T-cell (primary cell): ENCODE data around the gene PCDHGA6. TPM values are rescaled to one million over a fixed set of nuclear protein-coding genes. Genes with fewer than 3 reads are reported as not detected.
"Not testable (repeated sequence)": the region's sequence is repeated elsewhere in the genome, so short reads cannot be mapped to it uniquely, and the experiment has no call there.

Experiments
- ATAC-seq, 4 experiments: fragments of 200-7000 bp in 3 of 4; fragments of 150-1000 bp in 1 of 4; cut with Tn5 transposase; replicated peaks in 1 of 4; 1 replicate in 3 of 4; 2 replicates in 1 of 4; pipeline ENCODE4 v1.10.0; 2021; ENCODE audit warnings: moderate library complexity in 3 of 4, mild to moderate bottlenecking in 2 of 4, moderate number of reproducible peaks in 1 of 4
- CTCF ChIA-PET, 2 donors: fragments of 300-600 bp; sonication (Branson Sonifier 250); formaldehyde crosslinking; loops; one replicate each; lab custom pipeline; 2022; ENCODE audit warnings: antibody characterized with exemption in 2 of 2; lab: Charles Lee
- POLR2A ChIA-PET, 2 donors: fragments of 300-600 bp; sonication (Branson Sonifier 250); formaldehyde crosslinking; loops; one replicate each; lab custom pipeline; 2022; ENCODE audit warnings: antibody characterized with exemption in 2 of 2; lab: Charles Lee
- DNase-seq, 35 experiments: peaks; one replicate each; pipeline versions ENCODE4 v3.0.0 to v3.0.0-alpha.2; 2013 to 2023
- H3K27ac ChIP-seq: one replicate; pipeline ENCODE4 v1.5.1; 2013; ENCODE audit warnings: low read length
- H3K27me3 ChIP-seq, 2 experiments: replicated peaks in 1 of 2; 1 replicate in 1 of 2; 2 replicates in 1 of 2; pipeline versions ENCODE4 v1.6.1 to v1.7.0; 2013; ENCODE audit warnings: low read length in 1 of 2, mixed read lengths in 1 of 2; ENCODE audit not compliant: control insufficient read depth in 2 of 2, insufficient read depth in 2 of 2; ENCODE audit errors: extremely low read depth in 1 of 2
- H3K36me3 ChIP-seq, 2 donors: 1 replicate in 1 of 2; 2 replicates in 1 of 2; pipeline versions ENCODE4 v1.6.1 to v1.7.0; 2013; ENCODE audit warnings: low read length in 1 of 2; ENCODE audit not compliant: control insufficient read depth in 2 of 2, insufficient read depth in 1 of 2; ENCODE audit errors: extremely low read depth in 1 of 2
- H3K4me1 ChIP-seq, 2 experiments: 1 replicate in 1 of 2; 2 replicates in 1 of 2; pipeline versions ENCODE4 v1.6.1 to v1.7.0; 2013; ENCODE audit warnings: low read length in 2 of 2, mixed read lengths in 1 of 2; ENCODE audit not compliant: insufficient read depth in 2 of 2, control insufficient read depth in 1 of 2; ENCODE audit errors: extremely low read depth in 1 of 2
- H3K4me3 ChIP-seq, 2 donors: 1 replicate in 1 of 2; 2 replicates in 1 of 2; pipeline versions ENCODE4 v1.5.1 to v1.7.0; 2013; ENCODE audit warnings: mild to moderate bottlenecking in 2 of 2, low read length in 1 of 2, moderate library complexity in 1 of 2; ENCODE audit not compliant: control insufficient read depth in 1 of 2; ENCODE audit errors: extremely low read depth in 1 of 2
- H3K9me3 ChIP-seq: 2 replicates; pipeline ENCODE4 v1.7.0; 2013
- H3K27ac Mint-ChIP-seq, 2 donors: one replicate each; pipeline ENCODE4 v1.8.0; 2020 to 2021; ENCODE audit warnings: mild to moderate bottlenecking in 2 of 2, mixed read lengths in 2 of 2
- H3K27me3 Mint-ChIP-seq, 2 donors: one replicate each; pipeline ENCODE4 v1.8.0; 2021 to 2022; ENCODE audit warnings: mixed read lengths in 2 of 2
- H3K36me3 Mint-ChIP-seq: one replicate; pipeline ENCODE4 v1.8.0; 2021; ENCODE audit warnings: mixed read lengths
- H3K4me1 Mint-ChIP-seq, 3 donors: one replicate each; pipeline ENCODE4 v1.8.0; 2020 to 2022; ENCODE audit warnings: mixed read lengths in 3 of 3, mild to moderate bottlenecking in 1 of 3
- H3K4me3 Mint-ChIP-seq, 3 donors: one replicate each; pipeline ENCODE4 v1.8.0; 2020 to 2022; ENCODE audit warnings: mild to moderate bottlenecking in 3 of 3, mixed read lengths in 3 of 3, moderate library complexity in 3 of 3
- H3K9me3 Mint-ChIP-seq, 3 donors: one replicate each; pipeline ENCODE4 v1.8.0; 2020 to 2022; ENCODE audit warnings: mixed read lengths in 3 of 3
- WGBS: methylation state at CpG from one replicate; pipeline ENCODE4 v1.1.5; 2013; ENCODE audit warnings: missing lambda C conversion rate; ENCODE audit not compliant: insufficient coverage; 5-methylcytosine and 5-hydroxymethylcytosine counted together
- total RNA-seq, 35 experiments: library from RNA in 6 of 35; stranded (reverse) in 6 of 35; fragments of 120-200 nt in 1 of 35; gene quantifications; one replicate each; pipeline versions ENCODE4 v1.2.1 to v1.2.4 and lab custom pipeline; 2013 to 2026

Gene PCDHGA6
- total RNA-seq, 5 donors from 2014 or later (not counting 1 experiment from before 2014, with no cell fraction given) = 0.19 to 0.64 (median 0.28) TPM

DNA sequence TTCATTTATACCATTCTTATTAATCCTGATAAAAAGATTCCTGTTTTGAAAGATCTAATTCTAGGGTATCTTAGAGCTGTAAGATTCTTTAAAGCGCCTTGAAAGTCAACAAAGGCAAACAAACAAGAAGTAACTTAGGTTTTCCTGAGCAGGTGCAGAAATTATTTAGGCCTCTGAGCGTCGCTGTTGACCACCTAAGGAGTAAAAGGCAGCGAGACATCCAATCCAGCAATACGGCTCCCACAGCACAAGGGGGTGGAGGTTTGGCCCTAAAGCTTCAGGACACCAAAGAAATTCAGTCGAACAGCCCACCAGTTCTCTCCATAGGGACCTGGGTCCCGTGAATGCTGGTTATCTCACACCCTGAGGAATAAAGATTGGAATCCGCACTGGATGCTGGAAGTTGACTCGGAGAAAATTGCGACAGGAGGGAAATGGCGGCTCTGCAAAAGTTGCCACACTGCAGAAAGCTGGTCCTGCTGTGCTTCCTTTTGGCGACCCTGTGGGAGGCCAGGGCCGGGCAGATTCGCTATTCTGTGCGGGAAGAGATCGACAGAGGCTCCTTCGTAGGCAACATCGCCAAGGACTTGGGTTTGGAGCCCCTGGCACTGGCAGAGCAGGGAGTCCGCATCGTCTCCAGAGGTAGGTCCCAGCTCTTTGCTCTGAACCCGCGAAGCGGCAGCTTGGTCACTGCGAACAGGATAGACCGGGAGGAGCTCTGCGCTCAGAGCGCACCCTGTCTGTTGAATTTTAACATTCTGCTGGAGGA lies 35.0 kb upstream of the PCDHGA6 start, which contains the start of gene PCDHGA2:
TSS of gene PCDHGA2 (plus strand) at position 223 of the 769 bp plus-strand sequence.
- DNase-seq (peak in 1 of 35 experiments; percentile 18), ATAC-seq (no peak)
- Histone ChIP-seq H3K27me3 (peaks cover 5 to 35% of the 10 kb centered on the region in 2 experiments), H3K36me3 (no peaks in the 10 kb centered on the region), H3K4me3 (peak within 1 kb of the TSS in 1 of 2 donors; percentile 17), H3K4me1 (no peaks in the 10 kb centered on the region), H3K9me3 (peaks cover 9% of the 10 kb centered on the region), H3K27ac (no peak within 1 kb of the TSS)
- Mint-ChIP-seq H3K27me3 (peaks cover 67 to 85% of the 10 kb centered on the region in 2 donors), H3K27ac (no peak within 1 kb of the TSS), H3K4me3 (peak within 1 kb of the TSS in 2 of 3 donors; percentile 19 to 49), H3K4me1 (peaks cover 0 to 2% (median 0%) of the 10 kb centered on the region in 3 donors), H3K36me3 (peaks cover 17% of the 10 kb centered on the region), H3K9me3 (peaks cover 21 to 59% (median 51%) of the 10 kb centered on the region in 3 donors)
- CTCF ChIA-PET = interaction anchor here (0.6 to 1.4 kb wide), 5 partner anchors 9 to 1472 kb away, joined by 3 read pairs; no protein-coding TSS in a partner anchor
- POLR2A ChIA-PET = no interaction called here
- 27% methylated on average over 21 of the region's 27 CpGs for WGBS

DNA sequence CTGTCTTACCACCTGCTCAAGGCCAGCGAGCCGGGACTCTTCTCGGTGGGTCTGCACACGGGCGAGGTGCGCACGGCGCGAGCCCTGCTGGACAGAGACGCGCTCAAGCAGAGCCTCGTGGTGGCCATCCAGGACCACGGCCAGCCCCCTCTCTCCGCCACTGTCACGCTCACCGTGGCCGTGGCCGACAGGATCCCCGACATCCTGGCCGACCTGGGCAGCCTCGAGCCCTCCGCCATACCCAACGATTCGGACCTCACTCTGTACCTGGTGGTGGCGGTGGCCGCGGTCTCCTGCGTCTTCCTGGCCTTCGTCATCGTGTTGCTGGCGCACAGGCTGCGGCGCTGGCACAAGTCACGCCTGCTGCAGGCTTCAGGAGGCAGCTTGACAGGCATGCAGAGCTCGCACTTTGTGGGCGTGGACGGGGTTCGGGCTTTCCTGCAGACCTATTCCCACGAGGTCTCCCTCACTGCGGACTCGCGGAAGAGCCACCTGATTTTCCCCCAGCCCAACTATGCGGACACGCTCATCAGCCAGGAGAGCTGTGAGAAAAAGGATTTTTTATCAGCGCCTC lies 32.8 kb upstream of the PCDHGA6 start:
- Mint-ChIP-seq H3K27me3 (peaks cover 63 to 81% of the 10 kb centered on the region in 2 donors), H3K36me3 (peaks cover 21% of the 10 kb centered on the region), H3K9me3 (peaks cover 16 to 54% (median 50%) of the 10 kb centered on the region in 3 donors)
- H3K27ac ChIP-seq, POLR2A ChIA-PET, H3K4me3 ChIP-seq, H3K36me3 ChIP-seq, ATAC-seq, H3K4me1 Mint-ChIP-seq, H3K9me3 ChIP-seq, H3K27ac Mint-ChIP-seq, DNase-seq, H3K4me3 Mint-ChIP-seq, CTCF ChIA-PET, H3K4me1 ChIP-seq: not testable (repeated sequence)
- WGBS = 72% methylated on average over 26 of the region's 45 CpGs
- H3K27me3 ChIP-seq = peaks cover 6 to 47% of the 10 kb centered on the region in 2 experiments

DNA sequence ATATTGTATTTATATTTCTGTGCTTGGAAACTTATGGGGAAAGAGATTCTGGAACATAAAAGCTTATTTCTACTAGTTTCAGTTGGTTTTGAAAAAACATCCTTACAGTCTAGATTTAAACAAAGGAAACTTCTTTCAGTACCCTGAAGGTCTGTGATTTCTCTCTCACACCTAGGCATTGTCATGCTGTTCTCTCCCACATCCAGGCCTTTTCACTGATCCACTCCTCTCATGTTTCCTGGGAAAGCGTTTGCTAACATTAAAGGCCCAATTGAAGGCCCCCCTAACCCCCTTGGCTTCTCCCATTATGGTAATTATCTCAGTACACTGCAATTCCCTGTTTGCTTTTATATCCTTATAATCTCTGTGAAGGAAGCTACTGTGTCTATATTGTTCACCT lies 30.9 kb upstream of the PCDHGA6 start:
- CTCF ChIA-PET = no interaction called here
- Mint-ChIP-seq H3K9me3 (peaks cover 16 to 46% (median 41%) of the 10 kb centered on the region in 3 donors), H3K27me3 (peaks cover 62 to 76% of the 10 kb centered on the region in 2 donors), H3K27ac (no peak overlapping the region), H3K4me1 (peaks cover 0 to 2% (median 0%) of the 10 kb centered on the region in 3 donors), H3K4me3 (no peak overlapping the region), H3K36me3 (peaks cover 18% of the 10 kb centered on the region)
- Histone ChIP-seq H3K4me1 (no peaks in the 10 kb centered on the region), H3K9me3 (peaks cover 3% of the 10 kb centered on the region), H3K27ac (no peak overlapping the region), H3K27me3 (peaks cover 4 to 51% of the 10 kb centered on the region in 2 experiments), H3K36me3 (no peaks in the 10 kb centered on the region), H3K4me3 (no peak overlapping the region)
- 0% methylated on average over 1 of the region's 1 CpG for WGBS
- ATAC-seq = no peak
- DNase-seq = no peak
- POLR2A ChIA-PET = no interaction called here

DNA sequence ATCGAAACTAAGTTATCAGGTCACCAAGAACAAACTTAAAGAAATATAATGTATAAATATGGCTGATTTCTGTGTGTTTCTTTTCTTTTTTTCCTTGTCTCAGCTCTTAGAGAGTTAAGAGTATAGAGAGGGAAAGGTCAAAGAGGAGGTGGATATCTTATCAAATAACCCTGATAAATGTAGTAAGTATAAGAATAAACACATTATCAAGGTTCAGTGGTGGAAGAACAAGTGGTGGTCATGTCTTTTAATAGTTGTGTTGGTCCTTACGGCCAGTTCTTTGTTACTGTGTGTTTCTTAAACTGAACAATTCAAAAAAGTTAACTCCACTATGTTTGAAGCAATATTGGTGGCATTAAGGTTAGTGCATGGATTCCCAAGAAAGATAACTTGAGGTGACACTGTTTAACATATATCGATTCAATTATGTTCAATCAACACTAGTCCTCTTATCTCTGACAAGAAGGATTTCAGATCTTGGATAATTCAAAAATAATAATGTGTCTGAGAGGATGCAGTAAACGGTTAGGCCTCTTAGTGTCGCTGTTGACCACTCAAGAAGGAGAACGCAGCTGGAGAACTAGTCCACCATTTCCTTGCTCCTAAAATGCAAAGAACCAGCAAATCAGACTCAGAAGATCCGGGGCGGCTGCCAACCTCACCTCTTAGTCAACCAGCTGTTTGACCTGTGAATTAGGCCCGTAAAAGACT lies 30.3 kb upstream of the PCDHGA6 start, which contains the start of gene PCDHGA3:
TSS of gene PCDHGA3 (plus strand) at position 588 of the 711 bp plus-strand sequence. CDS start 205 bp downstream, outside the sequence.
- peaks cover 0 to 2% (median 0%) of the 10 kb centered on the region in 3 donors for H3K4me1 Mint-ChIP-seq
- DNase-seq (peak in 1 of 35 experiments; percentile 37), ATAC-seq (no peak)
- Histone ChIP-seq H3K4me1 (no peaks in the 10 kb centered on the region), H3K4me3 (peak within 1 kb of the TSS in 1 of 2 donors; percentile 36), H3K27me3 (peaks cover 4 to 51% of the 10 kb centered on the region in 2 experiments), H3K36me3 (no peaks in the 10 kb centered on the region), H3K27ac (no peak within 1 kb of the TSS), H3K9me3 (no peaks in the 10 kb centered on the region)
- peaks cover 16 to 40% (median 35%) of the 10 kb centered on the region in 3 donors for H3K9me3 Mint-ChIP-seq
- peaks cover 12% of the 10 kb centered on the region for H3K36me3 Mint-ChIP-seq
- peaks cover 61 to 74% of the 10 kb centered on the region in 2 donors for H3K27me3 Mint-ChIP-seq
- ChIA-PET POLR2A (no interaction called here), CTCF (interaction anchor here in 1 of 2 donors (0.6 to 1.4 kb wide), 3 partner anchors 9 to 221 kb away, joined by 3 to 4 read pairs (median 3); no protein-coding TSS in a partner anchor)
- peak within 1 kb of the TSS; percentile 24 to 53 (median 39) for H3K4me3 Mint-ChIP-seq
- WGBS = 26% methylated on average over 5 of the region's 9 CpGs
- H3K27ac Mint-ChIP-seq = no peak within 1 kb of the TSS

DNA sequence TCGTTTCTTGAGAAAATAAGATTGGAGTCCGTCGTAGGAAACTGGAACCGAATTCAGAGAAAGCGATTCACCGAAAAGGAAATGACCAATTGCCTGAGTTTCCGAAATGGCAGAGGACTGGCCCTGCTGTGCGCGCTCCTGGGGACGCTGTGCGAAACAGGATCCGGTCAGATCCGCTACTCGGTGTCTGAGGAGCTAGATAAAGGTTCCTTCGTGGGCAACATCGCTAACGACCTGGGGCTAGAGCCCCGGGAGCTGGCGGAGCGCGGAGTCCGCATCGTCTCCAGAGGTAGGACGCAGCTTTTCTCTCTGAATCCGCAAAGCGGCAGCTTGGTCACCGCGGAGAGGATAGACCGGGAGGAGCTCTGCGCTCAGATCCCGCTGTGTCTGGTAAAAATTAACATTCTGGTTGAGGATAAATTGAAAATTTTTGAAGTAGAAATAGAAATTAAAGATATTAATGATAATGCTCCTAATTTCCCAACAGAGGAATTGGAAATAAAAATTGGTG lies 29.7 kb upstream of the PCDHGA6 start:
- 38% methylated on average over 24 of the region's 31 CpGs for WGBS
- Histone ChIP-seq H3K27ac (no peak overlapping the region), H3K9me3 (no peaks in the 10 kb centered on the region), H3K36me3 (no peaks in the 10 kb centered on the region), H3K27me3 (peaks cover 4 to 48% of the 10 kb centered on the region in 2 experiments), H3K4me1 (no peaks in the 10 kb centered on the region), H3K4me3 (peak overlapping the region in 1 of 2 donors; percentile 36)
- Mint-ChIP-seq H3K9me3 (peaks cover 16 to 35% (median 30%) of the 10 kb centered on the region in 3 donors), H3K27me3 (peaks cover 60 to 74% of the 10 kb centered on the region in 2 donors), H3K27ac (no peak overlapping the region), H3K4me3 (peak overlapping the region; percentile 24 to 53 (median 39)), H3K4me1 (peaks cover 0 to 2% (median 0%) of the 10 kb centered on the region in 3 donors), H3K36me3 (peaks cover 11% of the 10 kb centered on the region)
- ChIA-PET CTCF (interaction anchor here in 1 of 2 donors (0.6 to 1.4 kb wide), 4 partner anchors 10 to 220 kb away, joined by 3 to 4 read pairs (median 3); no protein-coding TSS in a partner anchor), POLR2A (interaction anchor here in 1 of 2 donors (0.7 kb wide), 1 partner anchor 12 kb away, joined by 3 read pairs; no protein-coding TSS in a partner anchor)
- ATAC-seq (no peak), DNase-seq (no peak)
